K562 (cell line): Measurements from ENCODE around the gene MTMR3. TPM values are rescaled to one million over a fixed set of nuclear protein-coding genes. Genes with fewer than 3 reads are reported as not detected.

Source experiments
- ATAC-seq: fragments of 200-7000 bp; cut with Tn5 transposase; 3 replicates; pipeline ENCODE4 v1.9.1; 2020; ENCODE audit warnings: moderate library complexity
- BruUV-seq: library from RNA; stranded (reverse); fragments of 400-500 nt; replicated peaks from 2 replicates; lab custom pipeline; 2021; lab: Mats Ljungman, UMichigan
- CTCF ChIA-PET: fragments of 300-600 bp; formaldehyde crosslinking; extraction: SDS; loops from one replicate; lab custom pipeline; 2021; ENCODE audit warnings: low intra/inter-chr PET ratio; lab: Yijun Ruan, JAX
- POLR2A ChIA-PET: fragments of 300-600, 350-650 bp; sonication (Branson Sonifier 250); formaldehyde crosslinking; extraction: SDS; loops from one replicate; lab custom pipeline; 2021; ENCODE audit warnings: antibody characterized with exemption, inconsistent platforms; lab: Yijun Ruan, JAX
- DNase-seq, 4 experiments: peaks; one replicate each; pipeline versions ENCODE4 v3.0.0 to v3.0.0-alpha.2; 2011 to 2018; ENCODE audit warnings: low spot score in 3 of 4, mixed read lengths in 3 of 4; ENCODE audit errors: extremely low read depth in 1 of 4
- FAIRE-seq: peaks from 2 replicates; lab custom pipeline; 2011; peaks lifted over from hg19 to GRCh38; lab: Jason Lieb, UNC
- H2AFZ ChIP-seq: 2 replicates; pipeline ENCODE4 v1.6.0; 2011; ENCODE audit warnings: low read depth, low read length, control low read depth, inconsistent platforms
- H3K27ac ChIP-seq: fragments of 200-600 bp; 3 replicates; pipeline ENCODE4 v1.8.0; 2011; ENCODE audit warnings: low read depth, mild to moderate bottlenecking, control low read depth, inconsistent platforms, low read length, moderate library complexity, mixed read lengths; ENCODE audit errors: extremely low read depth
- H3K27me3 ChIP-seq, 2 experiments: fragments of 300-600 bp in 1 of 2; 2 replicates in 1 of 2; 3 replicates in 1 of 2; pipeline versions ENCODE4 v1.6.0 to v1.8.0; 2011; ENCODE audit warnings: inconsistent platforms in 2 of 2, low read length in 2 of 2, mild to moderate bottlenecking in 1 of 2, mixed read lengths in 1 of 2, moderate library complexity in 1 of 2; ENCODE audit not compliant: control insufficient read depth in 2 of 2, insufficient read depth in 2 of 2
- H3K36me3 ChIP-seq: fragments of 300-600 bp; 3 replicates; pipeline ENCODE4 v1.8.0; 2011; ENCODE audit warnings: mild to moderate bottlenecking, low read length, inconsistent platforms; ENCODE audit not compliant: control insufficient read depth, insufficient read depth
- H3K4me1 ChIP-seq, 2 experiments: fragments of 200-600 bp in 1 of 2; replicated peaks in 1 of 2; 2 replicates in 1 of 2; 3 replicates in 1 of 2; pipeline versions ENCODE4 v1.5.1 to v1.8.0; 2011; ENCODE audit warnings: inconsistent platforms in 2 of 2, low read length in 2 of 2, mild to moderate bottlenecking in 1 of 2, mixed read lengths in 1 of 2, moderate library complexity in 1 of 2; ENCODE audit not compliant: control insufficient read depth in 2 of 2, insufficient read depth in 2 of 2
- H3K4me2 ChIP-seq: 2 replicates; pipeline ENCODE4 v1.6.1; 2011; ENCODE audit warnings: low read length, control low read depth, inconsistent platforms, mixed read lengths; ENCODE audit not compliant: insufficient read depth
- H3K4me3 ChIP-seq: fragments of 200-600 bp; sonication (generic), shearing (Covaris generic); 2 replicates; pipeline ENCODE4 v1.5.1; 2016; ENCODE audit warnings: control low read depth, inconsistent platforms
- H3K79me2 ChIP-seq: fragments of 200-600 bp; 3 replicates; pipeline ENCODE4 v1.8.0; 2011; ENCODE audit warnings: low read length, inconsistent platforms; ENCODE audit not compliant: control insufficient read depth, insufficient read depth
- H3K9ac ChIP-seq, 2 experiments: 2 replicates each; pipeline versions ENCODE4 v1.6.0 to v1.6.1; 2011; ENCODE audit warnings: low read depth in 2 of 2, low read length in 2 of 2, control low read depth in 1 of 2, inconsistent platforms in 1 of 2, mild to moderate bottlenecking in 1 of 2, mixed read lengths in 1 of 2; ENCODE audit not compliant: insufficient read depth in 1 of 2
- H3K9me1 ChIP-seq: one replicate; pipeline ENCODE4 v1.6.0; 2011; ENCODE audit warnings: inconsistent platforms, mild to moderate bottlenecking, low read length, moderate library complexity; ENCODE audit not compliant: control insufficient read depth, insufficient read depth
- H3K9me3 ChIP-seq: replicated peaks from 2 replicates; pipeline ENCODE4 v1.5.1; 2011; ENCODE audit warnings: low read depth, low read length, inconsistent platforms; ENCODE audit not compliant: control insufficient read depth, insufficient read depth
- H4K20me1 ChIP-seq: replicated peaks from 2 replicates; pipeline ENCODE4 v1.6.1; 2011; ENCODE audit warnings: low read length, inconsistent platforms, mixed read lengths; ENCODE audit not compliant: control insufficient read depth, insufficient read depth
- ARID1B ChIP-seq: fragments of 450-650 bp; IDR thresholded peaks from 2 replicates; pipeline ENCODE4 v1.6.1; 2016; ENCODE audit warnings: antibody characterized with exemption, mild to moderate bottlenecking, inconsistent platforms
- CBX5 ChIP-seq: IDR thresholded peaks from 2 replicates; pipeline ENCODE4 v1.6.1; 2014; ENCODE audit warnings: low read depth, borderline replicate concordance
- GTF2A2 ChIP-seq: IDR thresholded peaks from 2 replicates; pipeline ENCODE4 v1.6.1; 2016; ENCODE audit warnings: mild to moderate bottlenecking, missing genetic modification characterization, missing compliant biosample characterization
- SOX6 ChIP-seq: fragments of 450-650 bp; IDR thresholded peaks from 2 replicates; pipeline ENCODE4 v1.6.1; 2014; ENCODE audit warnings: mild to moderate bottlenecking
- WGBS: fragments of 100-300 bp; shearing (Covaris generic); methylation state at CpG from one replicate; pipeline ENCODE4 v1.1.6; 2016; ENCODE audit warnings: low coverage, mixed read lengths; ENCODE audit not compliant: insufficient coverage; ENCODE audit errors: missing lambda C conversion rate; 5-methylcytosine and 5-hydroxymethylcytosine counted together
- in situ Hi-C: fragments of 300-500 bp; cut with MboI; formaldehyde crosslinking; loops from 4 replicates; pipeline ENCODE4 v1.15.0; 2018; ENCODE audit warnings: inconsistent platforms, mixed read lengths
- intact Hi-C: fragments of 100-400 bp; cut with micrococcal nuclease; formaldehyde crosslinking; loops from 2 replicates; pipeline ENCODE4 v1.14.2; 2022
- polyA plus RNA-seq, 8 experiments: library from polyadenylated mRNA; depleted of rRNA in 4 of 8; stranded (reverse) in 5 of 8; unstranded in 3 of 8; fragments of >200 nt; fragmentation: Nextera tagmentation in 2 of 8; fragmentation: Illumina TruSeq in 1 of 8; extraction: Ambion mirVana in 2 of 8; extraction: Trizol in 1 of 8; gene quantifications; 2 replicates each; pipeline versions ENCODE4 v1.2.1 to v1.2.3, GENCODE V29; 2011 to 2014; ENCODE audit warnings: inconsistent platforms in 1 of 8, missing spikeins in 1 of 8
- total RNA-seq, 7 experiments: library from RNA; depleted of rRNA in 6 of 7; stranded (reverse); fragments of >200 nt in 6 of 7; fragmentation: Illumina TruSeq in 2 of 7; extraction: Trizol in 2 of 7; gene quantifications; 2 replicates each; pipeline versions ENCODE4 v1.2.1 to v1.2.3, GENCODE V29; 2011 to 2021; ENCODE audit warnings: low replicate concordance in 1 of 7
- TF ChIP-seq, protein P1 (sequence below), 2 experiments: fragments of 450-650 bp in 1 of 2; sonication (generic) in 1 of 2; formaldehyde crosslinking in 1 of 2; IDR thresholded peaks; 2 replicates each; pipeline versions ENCODE4 v1.7.1 to v1.9.0; 2016 to 2022; ENCODE audit warnings: inconsistent platforms in 1 of 2, mild to moderate bottlenecking in 1 of 2, missing genetic modification reagents in 1 of 2

MTMR3 gene
- total and polyA plus RNA-seq, 9 of the 15 experiments (the other 6 are each of a cell fraction or from before 2014, with no cell fraction given) = 1.6 to 13.7 (median 7.9) TPM

DNA sequence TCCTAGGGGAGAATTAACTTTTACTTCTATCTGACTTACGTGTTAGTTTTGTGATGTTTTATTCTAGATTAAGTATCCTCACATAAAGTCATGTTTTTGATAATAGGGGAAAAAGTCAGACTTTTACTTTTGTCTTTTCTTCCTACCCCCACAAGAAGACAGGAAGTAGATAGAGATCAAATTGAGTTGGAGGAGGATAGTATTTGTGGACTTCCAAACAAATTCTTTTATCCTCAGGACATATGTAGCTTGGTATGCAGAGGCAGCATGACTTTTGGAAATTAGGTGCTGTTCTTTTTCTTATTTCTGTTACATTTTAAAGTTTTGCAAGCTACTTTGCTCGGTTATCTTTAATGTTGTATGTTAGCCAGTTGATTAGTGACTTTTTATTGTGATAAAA is 61.4 kb downstream of the MTMR3 start:
- Histone ChIP-seq H3K4me1 (peaks cover 11 to 14% of the 10 kb centered on the region in 2 experiments), H2AFZ (no peak overlapping the region), H3K27me3 (no peaks in the 10 kb centered on the region), H3K27ac (no peak overlapping the region), H3K79me2 (peaks cover 41% of the 10 kb centered on the region), H3K36me3 (no peaks in the 10 kb centered on the region), H4K20me1 (no peaks in the 10 kb centered on the region), H3K4me3 (no peak overlapping the region), H3K9me1 (no peaks in the 10 kb centered on the region), H3K9ac (no peak overlapping the region), H3K9me3 (0 out of 2 replicates have a peak, but pooled peaks cover 2% of the 10 kb centered on the region), H3K4me2 (no peak overlapping the region)
- in situ Hi-C loops (no loop called here), intact Hi-C loops (no loop called here)
- TF ChIP-seq CBX5 (no peak), SOX6 (0 out of 2 replicates have a peak, but pooled peaks have one; percentile 12), GTF2A2 (tag) (no peak), ARID1B (0 out of 2 replicates have a peak, but pooled peaks have one; percentile 9)
- TF ChIP-seq, protein P1, sequence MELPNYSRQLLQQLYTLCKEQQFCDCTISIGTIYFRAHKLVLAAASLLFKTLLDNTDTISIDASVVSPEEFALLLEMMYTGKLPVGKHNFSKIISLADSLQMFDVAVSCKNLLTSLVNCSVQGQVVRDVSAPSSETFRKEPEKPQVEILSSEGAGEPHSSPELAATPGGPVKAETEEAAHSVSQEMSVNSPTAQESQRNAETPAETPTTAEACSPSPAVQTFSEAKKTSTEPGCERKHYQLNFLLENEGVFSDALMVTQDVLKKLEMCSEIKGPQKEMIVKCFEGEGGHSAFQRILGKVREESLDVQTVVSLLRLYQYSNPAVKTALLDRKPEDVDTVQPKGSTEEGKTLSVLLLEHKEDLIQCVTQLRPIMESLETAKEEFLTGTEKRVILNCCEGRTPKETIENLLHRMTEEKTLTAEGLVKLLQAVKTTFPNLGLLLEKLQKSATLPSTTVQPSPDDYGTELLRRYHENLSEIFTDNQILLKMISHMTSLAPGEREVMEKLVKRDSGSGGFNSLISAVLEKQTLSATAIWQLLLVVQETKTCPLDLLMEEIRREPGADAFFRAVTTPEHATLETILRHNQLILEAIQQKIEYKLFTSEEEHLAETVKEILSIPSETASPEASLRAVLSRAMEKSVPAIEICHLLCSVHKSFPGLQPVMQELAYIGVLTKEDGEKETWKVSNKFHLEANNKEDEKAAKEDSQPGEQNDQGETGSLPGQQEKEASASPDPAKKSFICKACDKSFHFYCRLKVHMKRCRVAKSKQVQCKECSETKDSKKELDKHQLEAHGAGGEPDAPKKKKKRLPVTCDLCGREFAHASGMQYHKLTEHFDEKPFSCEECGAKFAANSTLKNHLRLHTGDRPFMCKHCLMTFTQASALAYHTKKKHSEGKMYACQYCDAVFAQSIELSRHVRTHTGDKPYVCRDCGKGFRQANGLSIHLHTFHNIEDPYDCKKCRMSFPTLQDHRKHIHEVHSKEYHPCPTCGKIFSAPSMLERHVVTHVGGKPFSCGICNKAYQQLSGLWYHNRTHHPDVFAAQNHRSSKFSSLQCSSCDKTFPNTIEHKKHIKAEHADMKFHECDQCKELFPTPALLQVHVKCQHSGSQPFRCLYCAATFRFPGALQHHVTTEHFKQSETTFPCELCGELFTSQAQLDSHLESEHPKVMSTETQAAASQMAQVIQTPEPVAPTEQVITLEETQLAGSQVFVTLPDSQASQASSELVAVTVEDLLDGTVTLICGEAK (IDR thresholded peaks at IDR 0.05) = peak; percentile 72
- TF ChIP-seq, protein P1 (CRISPR knock-in tag; IDR thresholded peaks at IDR 0.05) = no peak
- no peak for FAIRE-seq
- BruUV-seq = no TSS peak
- WGBS = 24% methylated on average over 2 of the region's 2 CpGs
- ChIA-PET CTCF (no interaction called here), POLR2A (interaction anchor here (0.6 to 2.3 kb wide), 2 partner anchors 10 to 17 kb away, joined by 4 to 8 read pairs; no protein-coding TSS in a partner anchor)
- no peak for DNase-seq
- no peak for ATAC-seq
